Measurements from ENCODE around the gene CA10.

Gene CA10

GRCh38 chr17:51718983-51719382 lies 439.5 kb downstream of the CA10 start:
- H3K36me3 ChIP-seq (ENCODE audit: control insufficient read depth in 2 of 2, insufficient read depth in 2 of 2, low read length in 2 of 2): no peaks in the 10 kb centered on the region
- H3K4me1 ChIP-seq (ENCODE audit: control insufficient read depth in 2 of 2, insufficient read depth in 2 of 2, low read length in 2 of 2): no peaks in the 10 kb centered on the region
- H3K9ac ChIP-seq (ENCODE audit: low read depth in 1 of 2, low read length in 2 of 2): no peak overlapping the region
- no peaks in the 10 kb centered on the region for H3K27me3 ChIP-seq (ENCODE audit: control insufficient read depth in 2 of 2, insufficient read depth in 2 of 2, low read length in 2 of 2)
- no peak overlapping the region for H3K27ac ChIP-seq (ENCODE audit: low read depth in 2 of 2, low read length in 2 of 2)
- no peak overlapping the region for H3K4me3 ChIP-seq (ENCODE audit: low read length in 2 of 2)
- no peaks in the 10 kb centered on the region for H3K9me3 ChIP-seq (ENCODE audit: control insufficient read depth in 2 of 2, low read length in 2 of 2)

- H3K36me3 ChIP-seq (ENCODE audit: control insufficient read depth in 2 of 2, insufficient read depth in 2 of 2, low read length in 2 of 2): no peaks in the 10 kb centered on the region
- no peaks in the 10 kb centered on the region for H3K27me3 ChIP-seq (ENCODE audit: control insufficient read depth in 2 of 2, insufficient read depth in 2 of 2, low read length in 2 of 2)
- H3K4me1 ChIP-seq (ENCODE audit: control insufficient read depth in 2 of 2, insufficient read depth in 2 of 2, low read length in 2 of 2): no peaks in the 10 kb centered on the region
- no peak overlapping the region for H3K4me3 ChIP-seq (ENCODE audit: low read length in 2 of 2)
- H3K27ac ChIP-seq (ENCODE audit: low read depth in 2 of 2, low read length in 2 of 2): no peak overlapping the region
- H3K9me3 ChIP-seq (ENCODE audit: control insufficient read depth in 2 of 2, low read length in 2 of 2): no peaks in the 10 kb centered on the region
- H3K9ac ChIP-seq (ENCODE audit: low read depth in 1 of 2, low read length in 2 of 2): no peak overlapping the region
Observed at GRCh38 chr17:51711581-51711980, 446.9 kb downstream of the CA10 start.

GRCh38 chr17:51710634-51710979 lies 447.9 kb downstream of the CA10 start:
- no peak overlapping the region for H3K27ac ChIP-seq (ENCODE audit: low read depth in 2 of 2, low read length in 2 of 2)
- H3K36me3 ChIP-seq (ENCODE audit: control insufficient read depth in 2 of 2, insufficient read depth in 2 of 2, low read length in 2 of 2): no peaks in the 10 kb centered on the region
- no peak overlapping the region for H3K4me3 ChIP-seq (ENCODE audit: low read length in 2 of 2)
- H3K9ac ChIP-seq (ENCODE audit: low read depth in 1 of 2, low read length in 2 of 2): no peak overlapping the region
- no peaks in the 10 kb centered on the region for H3K27me3 ChIP-seq (ENCODE audit: control insufficient read depth in 2 of 2, insufficient read depth in 2 of 2, low read length in 2 of 2)
- H3K4me1 ChIP-seq (ENCODE audit: control insufficient read depth in 2 of 2, insufficient read depth in 2 of 2, low read length in 2 of 2): no peaks in the 10 kb centered on the region
- no peaks in the 10 kb centered on the region for H3K9me3 ChIP-seq (ENCODE audit: control insufficient read depth in 2 of 2, low read length in 2 of 2)

- no peaks in the 10 kb centered on the region for H3K9me3 ChIP-seq (ENCODE audit: control insufficient read depth in 2 of 2, low read length in 2 of 2)
- H3K27me3 ChIP-seq (ENCODE audit: control insufficient read depth in 2 of 2, insufficient read depth in 2 of 2, low read length in 2 of 2): no peaks in the 10 kb centered on the region
- H3K4me3 ChIP-seq (ENCODE audit: low read length in 2 of 2): no peak overlapping the region
- H3K9ac ChIP-seq (ENCODE audit: low read depth in 1 of 2, low read length in 2 of 2): no peak overlapping the region
- no peaks in the 10 kb centered on the region for H3K36me3 ChIP-seq (ENCODE audit: control insufficient read depth in 2 of 2, insufficient read depth in 2 of 2, low read length in 2 of 2)
- H3K4me1 ChIP-seq (ENCODE audit: control insufficient read depth in 2 of 2, insufficient read depth in 2 of 2, low read length in 2 of 2): no peaks in the 10 kb centered on the region
- H3K27ac ChIP-seq (ENCODE audit: low read depth in 2 of 2, low read length in 2 of 2): no peak overlapping the region
Observed at GRCh38 chr17:51709694-51710633, 448.6 kb downstream of the CA10 start.

GRCh38 chr17:51707216-51707615 lies 451.3 kb downstream of the CA10 start:
- H3K4me1 ChIP-seq (ENCODE audit: control insufficient read depth in 2 of 2, insufficient read depth in 2 of 2, low read length in 2 of 2): no peaks in the 10 kb centered on the region
- H3K9ac ChIP-seq (ENCODE audit: low read depth in 1 of 2, low read length in 2 of 2): no peak overlapping the region
- no peak overlapping the region for H3K4me3 ChIP-seq (ENCODE audit: low read length in 2 of 2)
- no peaks in the 10 kb centered on the region for H3K36me3 ChIP-seq (ENCODE audit: control insufficient read depth in 2 of 2, insufficient read depth in 2 of 2, low read length in 2 of 2)
- no peaks in the 10 kb centered on the region for H3K27me3 ChIP-seq (ENCODE audit: control insufficient read depth in 2 of 2, insufficient read depth in 2 of 2, low read length in 2 of 2)
- H3K27ac ChIP-seq (ENCODE audit: low read depth in 2 of 2, low read length in 2 of 2): no peak overlapping the region
- H3K9me3 ChIP-seq (ENCODE audit: control insufficient read depth in 2 of 2, low read length in 2 of 2): no peaks in the 10 kb centered on the region

GRCh38 chr17:51706093-51706492 lies 452.4 kb downstream of the CA10 start:
- H3K27ac ChIP-seq (ENCODE audit: low read depth in 2 of 2, low read length in 2 of 2): no peak overlapping the region
- no peaks in the 10 kb centered on the region for H3K4me1 ChIP-seq (ENCODE audit: control insufficient read depth in 2 of 2, insufficient read depth in 2 of 2, low read length in 2 of 2)
- H3K4me3 ChIP-seq (ENCODE audit: low read length in 2 of 2): no peak overlapping the region
- no peaks in the 10 kb centered on the region for H3K36me3 ChIP-seq (ENCODE audit: control insufficient read depth in 2 of 2, insufficient read depth in 2 of 2, low read length in 2 of 2)
- H3K9me3 ChIP-seq (ENCODE audit: control insufficient read depth in 2 of 2, low read length in 2 of 2): no peaks in the 10 kb centered on the region
- H3K27me3 ChIP-seq (ENCODE audit: control insufficient read depth in 2 of 2, insufficient read depth in 2 of 2, low read length in 2 of 2): no peaks in the 10 kb centered on the region
- H3K9ac ChIP-seq (ENCODE audit: low read depth in 1 of 2, low read length in 2 of 2): no peak overlapping the region

- H3K4me3 ChIP-seq (ENCODE audit: low read length in 2 of 2): no peak overlapping the region
- no peaks in the 10 kb centered on the region for H3K9me3 ChIP-seq (ENCODE audit: control insufficient read depth in 2 of 2, low read length in 2 of 2)
- H3K36me3 ChIP-seq (ENCODE audit: control insufficient read depth in 2 of 2, insufficient read depth in 2 of 2, low read length in 2 of 2): no peaks in the 10 kb centered on the region
- H3K27me3 ChIP-seq (ENCODE audit: control insufficient read depth in 2 of 2, insufficient read depth in 2 of 2, low read length in 2 of 2): no peaks in the 10 kb centered on the region
- H3K9ac ChIP-seq (ENCODE audit: low read depth in 1 of 2, low read length in 2 of 2): no peak overlapping the region
- no peak overlapping the region for H3K27ac ChIP-seq (ENCODE audit: low read depth in 2 of 2, low read length in 2 of 2)
- no peaks in the 10 kb centered on the region for H3K4me1 ChIP-seq (ENCODE audit: control insufficient read depth in 2 of 2, insufficient read depth in 2 of 2, low read length in 2 of 2)
Observed at GRCh38 chr17:51703361-51704341, 454.9 kb downstream of the CA10 start.

GRCh38 chr17:51702963-51703360 lies 455.6 kb downstream of the CA10 start:
- H3K27ac ChIP-seq (ENCODE audit: low read depth in 2 of 2, low read length in 2 of 2): no peak overlapping the region
- no peaks in the 10 kb centered on the region for H3K4me1 ChIP-seq (ENCODE audit: control insufficient read depth in 2 of 2, insufficient read depth in 2 of 2, low read length in 2 of 2)
- H3K4me3 ChIP-seq (ENCODE audit: low read length in 2 of 2): no peak overlapping the region
- no peaks in the 10 kb centered on the region for H3K27me3 ChIP-seq (ENCODE audit: control insufficient read depth in 2 of 2, insufficient read depth in 2 of 2, low read length in 2 of 2)
- no peaks in the 10 kb centered on the region for H3K9me3 ChIP-seq (ENCODE audit: control insufficient read depth in 2 of 2, low read length in 2 of 2)
- H3K36me3 ChIP-seq (ENCODE audit: control insufficient read depth in 2 of 2, insufficient read depth in 2 of 2, low read length in 2 of 2): no peaks in the 10 kb centered on the region
- H3K9ac ChIP-seq (ENCODE audit: low read depth in 1 of 2, low read length in 2 of 2): no peak overlapping the region

- no peak overlapping the region for H3K27ac ChIP-seq (ENCODE audit: low read depth in 2 of 2, low read length in 2 of 2)
- no peaks in the 10 kb centered on the region for H3K36me3 ChIP-seq (ENCODE audit: control insufficient read depth in 2 of 2, insufficient read depth in 2 of 2, low read length in 2 of 2)
- no peaks in the 10 kb centered on the region for H3K27me3 ChIP-seq (ENCODE audit: control insufficient read depth in 2 of 2, insufficient read depth in 2 of 2, low read length in 2 of 2)
- no peak overlapping the region for H3K4me3 ChIP-seq (ENCODE audit: low read length in 2 of 2)
- H3K9me3 ChIP-seq (ENCODE audit: control insufficient read depth in 2 of 2, low read length in 2 of 2): no peaks in the 10 kb centered on the region
- H3K4me1 ChIP-seq (ENCODE audit: control insufficient read depth in 2 of 2, insufficient read depth in 2 of 2, low read length in 2 of 2): no peaks in the 10 kb centered on the region
- H3K9ac ChIP-seq (ENCODE audit: low read depth in 1 of 2, low read length in 2 of 2): no peak overlapping the region
Observed at GRCh38 chr17:51701501-51701900, 457.0 kb downstream of the CA10 start.

Data from mucosa of rectum (tissue), 2 donors.